Activated CD8-positive, alpha-beta T cell treated with anti-CD3 and anti-CD28 coated beads for 36 hours (primary cell): ENCODE results near the gene MCC. TPM values are rescaled to one million over a fixed set of nuclear protein-coding genes. Genes with fewer than 3 reads are reported as not detected.
A peak's percentile ranks its signal among the peaks of the same experiment; 100 is the strongest.
"Not testable (repeated sequence)": the region's sequence is repeated elsewhere in the genome, so short reads cannot be mapped to it uniquely, and the experiment has no call there.

ENCODE experiments used
- ATAC-seq: fragments of 200-7000 bp; cut with Tn5 transposase; one replicate; pipeline ENCODE4 v1.10.0; 2021; ENCODE audit warnings: mild to moderate bottlenecking, moderate library complexity
- CTCF ChIA-PET: fragments of 350-600 bp; sonication (Branson Sonifier 250); formaldehyde crosslinking; loops from one replicate; lab custom pipeline; 2021; ENCODE audit warnings: antibody characterized with exemption; lab: Charles Lee
- POLR2A ChIA-PET: fragments of 350-600 bp; sonication (Branson Sonifier 250); formaldehyde crosslinking; loops from one replicate; lab custom pipeline; 2021; ENCODE audit warnings: antibody characterized with exemption; lab: Charles Lee
- DNase-seq: peaks from one replicate; pipeline ENCODE4 v3.0.0-alpha.2; 2020
- H3K27ac Mint-ChIP-seq: one replicate; pipeline ENCODE4 v1.8.0; 2021; ENCODE audit warnings: mild to moderate bottlenecking, mixed read lengths
- H3K27me3 Mint-ChIP-seq: one replicate; pipeline ENCODE4 v1.8.0; 2021; ENCODE audit warnings: mixed read lengths
- H3K36me3 Mint-ChIP-seq: one replicate; pipeline ENCODE4 v1.8.0; 2021; ENCODE audit warnings: low read depth, mixed read lengths
- H3K4me1 Mint-ChIP-seq: one replicate; pipeline ENCODE4 v1.8.0; 2021; ENCODE audit warnings: low read depth, mixed read lengths
- H3K4me3 Mint-ChIP-seq: one replicate; pipeline ENCODE4 v1.8.0; 2021; ENCODE audit warnings: mild to moderate bottlenecking, moderate library complexity, mixed read lengths
- H3K9me3 Mint-ChIP-seq: one replicate; pipeline ENCODE4 v1.8.0; 2021; ENCODE audit warnings: mixed read lengths
- CTCF ChIP-seq: fragments of 200-600 bp; IDR thresholded peaks from one replicate; pipeline ENCODE4 v1.8.0; 2022; ENCODE audit warnings: antibody characterized with exemption, mild to moderate bottlenecking
- intact Hi-C: fragments of 100-400 bp; cut with micrococcal nuclease; formaldehyde crosslinking; loops from one replicate; pipeline ENCODE4 v1.10.0; 2022
- total RNA-seq, 2 experiments: library from RNA; stranded (reverse); gene quantifications; one replicate each; pipeline ENCODE4 v1.2.3, GENCODE V29; 2021

MCC gene
- total RNA-seq, 2 experiments from 2014 or later = 4.9 to 5.4 TPM

- Mint-ChIP-seq H3K27ac (no peak overlapping the region), H3K9me3 (no peaks in the 10 kb centered on the region), H3K27me3 (no peaks in the 10 kb centered on the region), H3K36me3 (peaks cover 5% of the 10 kb centered on the region), H3K4me3 (no peak overlapping the region), H3K4me1 (no peaks in the 10 kb centered on the region)
- no peak for DNase-seq
- ChIA-PET POLR2A (no interaction called here), CTCF (interaction anchor here (1.5 kb wide), 1 partner anchor 8 kb away, joined by 3 read pairs; no protein-coding TSS in a partner anchor)
- TF ChIP-seq CTCF = no peak
- intact Hi-C loops = no loop called here
- no peak for ATAC-seq
Measured at GRCh38 chr5:113081091-113081839, 407.0 kb downstream of the MCC start.

GRCh38 chr5:113076649-113077048 is 411.6 kb downstream of the MCC start:
- H3K27ac Mint-ChIP-seq = not testable (repeated sequence)

GRCh38 chr5:113075019-113075418 is 413.2 kb downstream of the MCC start:
- intact Hi-C loops = no loop called here
- peaks cover 7% of the 10 kb centered on the region for H3K36me3 Mint-ChIP-seq
- no peak for TF ChIP-seq CTCF
- no peak overlapping the region for H3K4me3 Mint-ChIP-seq
- ATAC-seq (no peak), DNase-seq (no peak)
- no peak overlapping the region for H3K27ac Mint-ChIP-seq
- POLR2A ChIA-PET = no interaction called here
- no peaks in the 10 kb centered on the region for H3K9me3 Mint-ChIP-seq
- H3K4me1 Mint-ChIP-seq = peaks cover 24% of the 10 kb centered on the region
- H3K27me3 Mint-ChIP-seq = no peaks in the 10 kb centered on the region
- CTCF ChIA-PET = interaction anchor here (0.7 to 4.7 kb wide), 5 partner anchors 9 to 80 kb away, joined by 3 to 20 read pairs (median 10); no protein-coding TSS in a partner anchor

More at GRCh38 chr5:113076649-113077048, 411.6 kb downstream of the MCC start:
- CTCF ChIA-PET, ATAC-seq, DNase-seq, H3K9me3 Mint-ChIP-seq, intact Hi-C loops, H3K27me3 Mint-ChIP-seq, H3K4me3 Mint-ChIP-seq, H3K36me3 Mint-ChIP-seq: not testable (repeated sequence)
- H3K4me1 Mint-ChIP-seq = peaks cover 24% of the 10 kb centered on the region
- POLR2A ChIA-PET = interaction anchor here (1.3 kb wide), 1 partner anchor 89 kb away, joined by 4 read pairs; no protein-coding TSS in a partner anchor

GRCh38 chr5:113073629-113074034 is 414.6 kb downstream of the MCC start:
- intact Hi-C loops, H3K27ac Mint-ChIP-seq, H3K27me3 Mint-ChIP-seq, H3K36me3 Mint-ChIP-seq, ATAC-seq, H3K9me3 Mint-ChIP-seq, H3K4me3 Mint-ChIP-seq: not testable (repeated sequence)
- TF ChIP-seq CTCF = peak; percentile 27
- ChIA-PET CTCF (interaction anchor here (0.9 to 4.7 kb wide), 17 partner anchors 9 to 259 kb away, joined by 3 to 20 read pairs (median 3); partner anchors contain the start of gene DCP2), POLR2A (interaction anchor here (0.6 to 1.9 kb wide), 2 partner anchors 10 to 90 kb away, joined by 3 to 10 read pairs; no protein-coding TSS in a partner anchor)
- peak; percentile 61 for DNase-seq
- peaks cover 29% of the 10 kb centered on the region for H3K4me1 Mint-ChIP-seq

GRCh38 chr5:113071401-113071800 is 416.9 kb downstream of the MCC start:
- TF ChIP-seq CTCF = no peak
- ChIA-PET POLR2A (no interaction called here), CTCF (interaction anchor here (4.7 kb wide), 1 partner anchor 12 kb away, joined by 20 read pairs; no protein-coding TSS in a partner anchor)
- H3K27me3 Mint-ChIP-seq = no peaks in the 10 kb centered on the region
- no peaks in the 10 kb centered on the region for H3K9me3 Mint-ChIP-seq
- peaks cover 5% of the 10 kb centered on the region for H3K36me3 Mint-ChIP-seq
- H3K27ac Mint-ChIP-seq = no peak overlapping the region
- DNase-seq (no peak), ATAC-seq (no peak)
- H3K4me1 Mint-ChIP-seq = peaks cover 39% of the 10 kb centered on the region
- no peak overlapping the region for H3K4me3 Mint-ChIP-seq
- intact Hi-C loops = no loop called here
